Medulla oblongata (tissue), 1 donor: Measurements from ENCODE around the gene ANKRD13C.

Experiments
- DNase-seq: peaks from one replicate; pipeline ENCODE4 v3.0.0-alpha.2; 2015; ENCODE audit errors: extremely low spot score

Gene ANKRD13C

GRCh38 chr1:70220015-70220414 is 134.5 kb downstream of the ANKRD13C start:
- no peak for DNase-seq

- DNase-seq: no peak
These were observed 143.0 kb downstream of the ANKRD13C start for GRCh38 chr1:70211541-70211940.

GRCh38 chr1:70210820-70211219 is 143.7 kb downstream of the ANKRD13C start:
- DNase-seq: no peak
